Keratinocyte (primary cell): ENCODE data around the gene C22orf39. TPM values are rescaled to one million over a fixed set of nuclear protein-coding genes. Genes with fewer than 3 reads are reported as not detected.

ENCODE experiments used
- DNase-seq: peaks from one replicate; pipeline ENCODE4 v3.0.0-alpha.2; 2011; ENCODE audit warnings: low read depth, missing footprints, low spot score
- FAIRE-seq: peaks from 2 replicates; lab custom pipeline; 2011; peaks lifted over from hg19 to GRCh38; lab: Jason Lieb, UNC
- H2AFZ ChIP-seq: 2 replicates; pipeline ENCODE4 v1.6.0; 2012; ENCODE audit warnings: low read length, control low read depth, inconsistent platforms; ENCODE audit not compliant: control insufficient read depth
- H3K27ac ChIP-seq: 2 replicates; pipeline ENCODE4 v1.5.1; 2011; ENCODE audit warnings: low read length; ENCODE audit not compliant: control insufficient read depth, insufficient read depth
- H3K27me3 ChIP-seq: 3 replicates; pipeline ENCODE4 v1.6.0; 2011; ENCODE audit warnings: low read length; ENCODE audit not compliant: control insufficient read depth, insufficient read depth; ENCODE audit errors: extremely low read depth
- H3K36me3 ChIP-seq, 2 experiments: 2 replicates in 1 of 2; 3 replicates in 1 of 2; pipeline ENCODE4 v1.5.1; 2011; ENCODE audit warnings: low read length in 2 of 2, mild to moderate bottlenecking in 1 of 2; ENCODE audit not compliant: control insufficient read depth in 2 of 2, insufficient read depth in 2 of 2; ENCODE audit errors: extremely low read depth in 1 of 2
- H3K4me1 ChIP-seq: 3 replicates; pipeline ENCODE4 v1.5.1; 2011; ENCODE audit warnings: low read length; ENCODE audit not compliant: control insufficient read depth, insufficient read depth; ENCODE audit errors: extremely low read depth
- H3K4me2 ChIP-seq: 3 replicates; pipeline ENCODE4 v1.6.0; 2011; ENCODE audit warnings: low read depth, low read length; ENCODE audit not compliant: control insufficient read depth, insufficient read depth; ENCODE audit errors: extremely low read depth
- H3K4me3 ChIP-seq, 3 experiments: fragments of 200-600 bp in 1 of 3; sonication (generic) in 1 of 3; 2 replicates in 2 of 3; 3 replicates in 1 of 3; pipeline ENCODE4 v1.5.1; 2011 to 2016; ENCODE audit warnings: low read length in 3 of 3, mild to moderate bottlenecking in 3 of 3, control low read depth in 2 of 3, inconsistent platforms in 1 of 3, low read depth in 1 of 3, mixed read lengths in 1 of 3, mixed run types in 1 of 3, moderate library complexity in 1 of 3; ENCODE audit not compliant: control insufficient read depth in 2 of 3, insufficient read depth in 2 of 3; ENCODE audit errors: extremely low read depth in 1 of 3
- H3K79me2 ChIP-seq: 2 replicates; pipeline ENCODE4 v1.6.0; 2012; ENCODE audit warnings: low read length; ENCODE audit not compliant: control insufficient read depth, insufficient read depth
- H3K9ac ChIP-seq: 3 replicates; pipeline ENCODE4 v1.6.0; 2011; ENCODE audit warnings: low read length; ENCODE audit not compliant: control insufficient read depth, insufficient read depth; ENCODE audit errors: extremely low read depth
- H3K9me1 ChIP-seq: 3 replicates; pipeline ENCODE4 v1.6.0; 2011; ENCODE audit warnings: low read length; ENCODE audit not compliant: control insufficient read depth, insufficient read depth; ENCODE audit errors: extremely low read depth
- H3K9me3 ChIP-seq: 2 replicates; pipeline ENCODE4 v1.5.1; 2012; ENCODE audit warnings: low read depth, low read length; ENCODE audit not compliant: control insufficient read depth
- H4K20me1 ChIP-seq: 3 replicates; pipeline ENCODE4 v1.6.0; 2011; ENCODE audit warnings: low read length; ENCODE audit not compliant: control insufficient read depth, insufficient read depth; ENCODE audit errors: extremely low read depth
- EZH2 ChIP-seq: IDR thresholded peaks from one replicate; pipeline ENCODE4 v1.6.1; 2012; ENCODE audit warnings: inconsistent platforms, mild to moderate bottlenecking, low read length, moderate library complexity
- dilution Hi-C: fragments of 300-500 bp; cut with MboI; formaldehyde crosslinking; loops from one replicate; pipeline ENCODE4 v1.7.0; 2020; ENCODE audit warnings: low sequenced_read_pairs; ENCODE audit not compliant: extremely low pct_ligation_motif_present
- polyA plus RNA-seq, 5 experiments: library from polyadenylated mRNA; depleted of rRNA in 3 of 5; stranded (reverse) in 3 of 5; stranded (forward) in 1 of 5; unstranded in 1 of 5; fragments of >200 nt; gene quantifications; 1 replicate in 1 of 5; 2 replicates in 3 of 5; 3 replicates in 1 of 5; pipeline versions ENCODE4 v1.2.1 to v1.2.3, GENCODE V29; 2011 to 2012; ENCODE audit warnings: missing spikeins in 2 of 5, low read depth in 1 of 5, low replicate concordance in 1 of 5
- TF ChIP-seq, protein P1 (sequence below), 3 experiments: IDR thresholded peaks in 1 of 3; conservative IDR thresholded peaks in 1 of 3; optimal IDR thresholded peaks in 1 of 3; 2 replicates in 2 of 3; 3 replicates in 1 of 3; pipeline versions ENCODE3 to v1.5.1; 2011; ENCODE audit warnings: low read length in 3 of 3, mild to moderate bottlenecking in 3 of 3, moderate library complexity in 2 of 3, control low read depth in 1 of 3, inconsistent platforms in 1 of 3; ENCODE audit not compliant: insufficient read depth in 2 of 3; ENCODE audit errors: extremely low read depth in 1 of 3

The C22orf39 gene
- polyA plus RNA-seq, 1 donor (not counting 4 experiments of a cell fraction or from before 2014, with no cell fraction given), result 13.8 TPM

DNA sequence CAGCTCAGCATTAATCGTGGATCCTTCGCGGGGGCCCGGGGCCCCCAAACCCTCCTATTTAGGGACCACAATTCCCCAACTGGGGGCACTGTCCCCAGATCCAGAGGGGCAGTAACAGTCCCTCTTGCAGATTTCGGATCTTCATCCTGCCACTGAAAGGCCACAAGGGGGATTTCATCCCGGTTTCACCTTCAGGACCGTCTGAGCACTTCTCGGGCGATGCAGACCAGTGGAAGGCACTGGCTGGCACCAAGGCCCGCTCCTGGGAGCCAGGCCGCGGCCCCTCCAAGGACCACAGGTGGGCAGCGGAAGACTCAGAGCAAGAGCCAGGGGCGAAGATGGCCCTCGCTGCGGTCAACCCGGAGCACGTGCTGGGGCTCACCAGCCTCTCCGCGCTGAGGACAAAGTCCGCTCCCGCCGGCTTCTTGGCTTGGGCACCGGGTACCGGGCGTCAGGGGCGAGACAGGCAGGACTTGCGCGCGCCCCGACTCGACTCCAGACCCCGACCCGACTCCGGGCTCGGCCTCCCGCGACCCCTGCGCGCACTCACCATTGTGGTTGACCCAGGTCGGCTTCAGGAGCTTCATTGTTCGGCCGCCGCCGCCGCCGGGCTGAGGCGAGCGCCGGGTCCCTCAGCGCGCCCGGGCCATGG lies 16.5 kb downstream of the C22orf39 start:
- no peak for TF ChIP-seq EZH2
- TF ChIP-seq, protein P1, sequence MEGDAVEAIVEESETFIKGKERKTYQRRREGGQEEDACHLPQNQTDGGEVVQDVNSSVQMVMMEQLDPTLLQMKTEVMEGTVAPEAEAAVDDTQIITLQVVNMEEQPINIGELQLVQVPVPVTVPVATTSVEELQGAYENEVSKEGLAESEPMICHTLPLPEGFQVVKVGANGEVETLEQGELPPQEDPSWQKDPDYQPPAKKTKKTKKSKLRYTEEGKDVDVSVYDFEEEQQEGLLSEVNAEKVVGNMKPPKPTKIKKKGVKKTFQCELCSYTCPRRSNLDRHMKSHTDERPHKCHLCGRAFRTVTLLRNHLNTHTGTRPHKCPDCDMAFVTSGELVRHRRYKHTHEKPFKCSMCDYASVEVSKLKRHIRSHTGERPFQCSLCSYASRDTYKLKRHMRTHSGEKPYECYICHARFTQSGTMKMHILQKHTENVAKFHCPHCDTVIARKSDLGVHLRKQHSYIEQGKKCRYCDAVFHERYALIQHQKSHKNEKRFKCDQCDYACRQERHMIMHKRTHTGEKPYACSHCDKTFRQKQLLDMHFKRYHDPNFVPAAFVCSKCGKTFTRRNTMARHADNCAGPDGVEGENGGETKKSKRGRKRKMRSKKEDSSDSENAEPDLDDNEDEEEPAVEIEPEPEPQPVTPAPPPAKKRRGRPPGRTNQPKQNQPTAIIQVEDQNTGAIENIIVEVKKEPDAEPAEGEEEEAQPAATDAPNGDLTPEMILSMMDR (optimal IDR thresholded peaks at IDR 0.05 in 1 of 3, IDR thresholded peaks at IDR 0.05 in 1 of 3, conservative IDR thresholded peaks at IDR 0.05 in 1 of 3; ENCODE audit: extremely low read depth in 1 of 3, insufficient read depth in 2 of 3, low read length in 3 of 3), result peak in 1 of 3 experiments; percentile 13
- Histone ChIP-seq H3K79me2 (peaks cover 51% of the 10 kb centered on the region), H3K4me3 (peak overlapping the region; percentile 92 to 96 (median 95)), H3K27ac (peak overlapping the region; percentile 69), H3K9ac (peak overlapping the region; percentile 88), H4K20me1 (peaks cover 20% of the 10 kb centered on the region), H3K36me3 (peaks cover 4 to 26% of the 10 kb centered on the region in 2 experiments), H3K9me3 (no peaks in the 10 kb centered on the region), H3K4me1 (peaks cover 25% of the 10 kb centered on the region), H3K4me2 (peak overlapping the region; percentile 96), H3K9me1 (peaks cover 2% of the 10 kb centered on the region), H2AFZ (no peak overlapping the region), H3K27me3 (no peaks in the 10 kb centered on the region)
- dilution Hi-C loops, result no loop called here
- DNase-seq (no peak), FAIRE-seq (no peak)

- no peak for DNase-seq
- peaks cover 25% of the 10 kb centered on the region for H3K4me1 ChIP-seq
- dilution Hi-C loops, result no loop called here
Measured at GRCh38 chr22:19429950-19430889, 17.3 kb downstream of the C22orf39 start.

More at GRCh38 chr22:19429950-19430889, 17.3 kb downstream of the C22orf39 start:
- no peak for FAIRE-seq
- Histone ChIP-seq H3K9me3 (no peaks in the 10 kb centered on the region), H2AFZ (no peak overlapping the region), H3K27ac (peak overlapping the region; percentile 69), H3K27me3 (no peaks in the 10 kb centered on the region), H4K20me1 (peaks cover 24% of the 10 kb centered on the region), H3K79me2 (peaks cover 58% of the 10 kb centered on the region), H3K36me3 (peaks cover 2 to 22% of the 10 kb centered on the region in 2 experiments), H3K9ac (peak overlapping the region; percentile 88), H3K4me3 (peak overlapping the region; percentile 92 to 96 (median 95)), H3K9me1 (peaks cover 2% of the 10 kb centered on the region), H3K4me2 (peak overlapping the region; percentile 96)
- TF ChIP-seq, protein P1 (optimal IDR thresholded peaks at IDR 0.05 in 1 of 3, IDR thresholded peaks at IDR 0.05 in 1 of 3, conservative IDR thresholded peaks at IDR 0.05 in 1 of 3; ENCODE audit: extremely low read depth in 1 of 3, insufficient read depth in 2 of 3, low read length in 3 of 3), result no peak
- no peak for TF ChIP-seq EZH2
